Parathyroid adenoma (tissue), 2 donors: Measurements from ENCODE around the gene AJAP1.

Experiments used
- H2AFZ ChIP-seq: fragments of 300-600 bp; sonication (generic); one replicate; pipeline ENCODE4 v1.7.0; 2017; ENCODE audit warnings: antibody characterized with exemption, mild to moderate bottlenecking
- H3K27ac ChIP-seq: fragments of 300-600 bp; sonication (generic); one replicate; pipeline ENCODE4 v1.7.0; 2017
- H3K27me3 ChIP-seq: fragments of 300-600 bp; sonication (generic); one replicate; pipeline ENCODE4 v1.7.0; 2017; ENCODE audit warnings: low read length; ENCODE audit not compliant: control insufficient read depth, insufficient read depth
- H3K36me3 ChIP-seq: fragments of 300-600 bp; sonication (generic); one replicate; pipeline ENCODE4 v1.7.0; 2017; ENCODE audit warnings: low read length; ENCODE audit not compliant: control insufficient read depth, insufficient read depth
- H3K4me1 ChIP-seq: fragments of 300-600 bp; sonication (generic); one replicate; pipeline ENCODE4 v1.7.0; 2017; ENCODE audit warnings: control low read depth
- H3K4me2 ChIP-seq: fragments of 300-600 bp; sonication (generic); one replicate; pipeline ENCODE4 v1.7.0; 2017; ENCODE audit warnings: low read length
- H3K4me3 ChIP-seq: fragments of 300-600 bp; sonication (generic); one replicate; pipeline ENCODE4 v1.7.0; 2017; ENCODE audit warnings: low read depth, low read length
- H3K79me2 ChIP-seq: fragments of 300-600 bp; sonication (generic); one replicate; pipeline ENCODE4 v1.7.0; 2017; ENCODE audit warnings: control low read depth
- H3K9ac ChIP-seq: fragments of 300-600 bp; sonication (generic); one replicate; pipeline ENCODE4 v1.7.0; 2017; ENCODE audit warnings: mild to moderate bottlenecking
- H3K9me3 ChIP-seq: fragments of 300-600 bp; sonication (generic); one replicate; pipeline ENCODE4 v1.7.0; 2017; ENCODE audit warnings: low read length; ENCODE audit not compliant: control insufficient read depth
- CTCF ChIP-seq: fragments of 300-600 bp; sonication (generic); IDR thresholded peaks from one replicate; pipeline ENCODE4 v1.7.0; 2017; ENCODE audit warnings: antibody characterized with exemption, mild to moderate bottlenecking
- donor health status: primary hyperparathyroidism.

AJAP1 gene

GRCh38 chr1:4801192-4801924 is 146.9 kb downstream of the AJAP1 start:
- Histone ChIP-seq H3K27me3 (no peaks in the 10 kb centered on the region), H3K36me3 (no peaks in the 10 kb centered on the region), H3K4me3 (no peak overlapping the region), H3K9ac (no peak overlapping the region), H3K79me2 (no peaks in the 10 kb centered on the region), H3K4me1 (no peaks in the 10 kb centered on the region), H3K27ac (no peak overlapping the region), H3K4me2 (no peak overlapping the region), H2AFZ (no peak overlapping the region), H3K9me3 (no peaks in the 10 kb centered on the region)
- TF ChIP-seq CTCF: no peak

GRCh38 chr1:4802024-4802423 is 147.6 kb downstream of the AJAP1 start:
- Histone ChIP-seq H2AFZ (no peak overlapping the region), H3K27ac (no peak overlapping the region), H3K9me3 (no peaks in the 10 kb centered on the region), H3K36me3 (no peaks in the 10 kb centered on the region), H3K4me1 (no peaks in the 10 kb centered on the region), H3K79me2 (no peaks in the 10 kb centered on the region), H3K4me2 (no peak overlapping the region), H3K9ac (no peak overlapping the region), H3K4me3 (no peak overlapping the region), H3K27me3 (no peaks in the 10 kb centered on the region)
- no peak for TF ChIP-seq CTCF

- Histone ChIP-seq H3K4me1 (no peaks in the 10 kb centered on the region), H3K79me2 (no peaks in the 10 kb centered on the region), H3K9me3 (no peaks in the 10 kb centered on the region), H3K27me3 (no peaks in the 10 kb centered on the region), H3K4me3 (no peak overlapping the region), H3K4me2 (no peak overlapping the region), H3K36me3 (no peaks in the 10 kb centered on the region), H3K9ac (no peak overlapping the region), H2AFZ (no peak overlapping the region), H3K27ac (no peak overlapping the region)
- TF ChIP-seq CTCF: no peak
Observed at GRCh38 chr1:4803335-4803734, 148.9 kb downstream of the AJAP1 start.

GRCh38 chr1:4805987-4806386 is 151.6 kb downstream of the AJAP1 start:
- H3K4me2 ChIP-seq: no peak overlapping the region
- H3K4me1 ChIP-seq: no peaks in the 10 kb centered on the region
- H3K9me3 ChIP-seq: no peaks in the 10 kb centered on the region
- no peaks in the 10 kb centered on the region for H3K79me2 ChIP-seq
- H3K36me3 ChIP-seq: no peaks in the 10 kb centered on the region
- H3K9ac ChIP-seq: no peak overlapping the region
- no peak overlapping the region for H3K4me3 ChIP-seq
- TF ChIP-seq CTCF: no peak
- no peak overlapping the region for H2AFZ ChIP-seq
- H3K27ac ChIP-seq: no peak overlapping the region
- H3K27me3 ChIP-seq: no peaks in the 10 kb centered on the region

- H2AFZ ChIP-seq: no peak overlapping the region
- no peaks in the 10 kb centered on the region for H3K36me3 ChIP-seq
- H3K4me2 ChIP-seq: no peak overlapping the region
- H3K79me2 ChIP-seq: no peaks in the 10 kb centered on the region
- no peak overlapping the region for H3K4me3 ChIP-seq
- H3K9ac ChIP-seq: no peak overlapping the region
- no peaks in the 10 kb centered on the region for H3K27me3 ChIP-seq
- TF ChIP-seq CTCF: no peak
- no peaks in the 10 kb centered on the region for H3K4me1 ChIP-seq
- no peaks in the 10 kb centered on the region for H3K9me3 ChIP-seq
- H3K27ac ChIP-seq: no peak overlapping the region
Observed at GRCh38 chr1:4820543-4820942, 166.1 kb downstream of the AJAP1 start.
